Activated CD4-positive, alpha-beta T cell treated with anti-CD3 and anti-CD28 coated beads for 36 hours (primary cell): ENCODE results near the gene MAGEA2B. TPM values are rescaled to one million over a fixed set of nuclear protein-coding genes. Genes with fewer than 3 reads are reported as not detected.
"Not testable (repeated sequence)": the region's sequence is repeated elsewhere in the genome, so short reads cannot be mapped to it uniquely, and the experiment has no call there.

Source experiments
- ATAC-seq: fragments of 200-7000 bp; cut with Tn5 transposase; one replicate; pipeline ENCODE4 v1.10.0; 2021; ENCODE audit warnings: mild to moderate bottlenecking, moderate library complexity
- CTCF ChIA-PET: fragments of 350-600 bp; sonication (Branson Sonifier 250); formaldehyde crosslinking; loops from one replicate; lab custom pipeline; 2021; ENCODE audit warnings: antibody characterized with exemption; lab: Charles Lee
- POLR2A ChIA-PET: fragments of 350-600 bp; sonication (Branson Sonifier 250); formaldehyde crosslinking; loops from one replicate; lab custom pipeline; 2021; ENCODE audit warnings: antibody characterized with exemption, inconsistent platforms; lab: Charles Lee
- DNase-seq: peaks from one replicate; pipeline ENCODE4 v3.0.0-alpha.2; 2020
- H3K27ac Mint-ChIP-seq: one replicate; pipeline ENCODE4 v1.8.0; 2021; ENCODE audit warnings: mixed read lengths
- H3K27me3 Mint-ChIP-seq: one replicate; pipeline ENCODE4 v1.8.0; 2021; ENCODE audit warnings: mixed read lengths
- H3K36me3 Mint-ChIP-seq: one replicate; pipeline ENCODE4 v1.8.0; 2021; ENCODE audit warnings: low read depth, mixed read lengths
- H3K4me1 Mint-ChIP-seq: one replicate; pipeline ENCODE4 v1.8.0; 2021; ENCODE audit warnings: mixed read lengths
- H3K4me3 Mint-ChIP-seq: one replicate; pipeline ENCODE4 v1.8.0; 2021; ENCODE audit warnings: mild to moderate bottlenecking, moderate library complexity, mixed read lengths
- H3K9me3 Mint-ChIP-seq: one replicate; pipeline ENCODE4 v1.8.0; 2021; ENCODE audit warnings: low read depth, mixed read lengths
- intact Hi-C, 2 experiments: fragments of 100-400 bp; cut with DNase I in 1 of 2; cut with micrococcal nuclease in 1 of 2; formaldehyde crosslinking; loops; one replicate each; pipeline versions ENCODE4 v1.14.2 to v1.15.1; 2022 to 2024; cut with DNase I, micrococcal nuclease
- total RNA-seq, 2 experiments: library from RNA; stranded (reverse); gene quantifications; one replicate each; pipeline ENCODE4 v1.2.3, GENCODE V29; 2021

Gene MAGEA2B
- total RNA-seq = not detected

- CTCF ChIA-PET, H3K4me1 Mint-ChIP-seq: not testable (repeated sequence)
These were observed at the start of gene MAGEA2B for GRCh38 chrX:152713815-152714787. Gene MAGEA2B, plus strand, starts transcription at chrX:152714628. Its CDS starts 2,479 bp downstream, at chrX:152717107.

GRCh38 chrX:152674135-152674534 lies 40.3 kb upstream of the MAGEA2B start:
- no peak for DNase-seq
- POLR2A ChIA-PET = no interaction called here
- CTCF ChIA-PET = no interaction called here
- H3K9me3 Mint-ChIP-seq = no peaks in the 10 kb centered on the region
- H3K4me3 Mint-ChIP-seq = no peak overlapping the region
- ATAC-seq = no peak
- peaks cover 4% of the 10 kb centered on the region for H3K27me3 Mint-ChIP-seq
- intact Hi-C loops = no loop called here
- no peaks in the 10 kb centered on the region for H3K36me3 Mint-ChIP-seq
- H3K27ac Mint-ChIP-seq = no peak overlapping the region
- H3K4me1 Mint-ChIP-seq = no peaks in the 10 kb centered on the region

More at GRCh38 chrX:152713815-152714787, at the start of gene MAGEA2B:
- POLR2A ChIA-PET, H3K9me3 Mint-ChIP-seq, DNase-seq, H3K36me3 Mint-ChIP-seq, H3K27ac Mint-ChIP-seq, H3K27me3 Mint-ChIP-seq, intact Hi-C loops, H3K4me3 Mint-ChIP-seq, ATAC-seq: not testable (repeated sequence)

- H3K9me3 Mint-ChIP-seq, H3K36me3 Mint-ChIP-seq, CTCF ChIA-PET, POLR2A ChIA-PET, H3K27ac Mint-ChIP-seq, H3K4me3 Mint-ChIP-seq, intact Hi-C loops, DNase-seq, H3K4me1 Mint-ChIP-seq, ATAC-seq, H3K27me3 Mint-ChIP-seq: not testable (repeated sequence)
These were observed 39.8 kb upstream of the MAGEA2B start for GRCh38 chrX:152674652-152675051.

- H3K27ac Mint-ChIP-seq, H3K27me3 Mint-ChIP-seq, DNase-seq, H3K4me3 Mint-ChIP-seq, H3K9me3 Mint-ChIP-seq, intact Hi-C loops, POLR2A ChIA-PET, CTCF ChIA-PET, H3K36me3 Mint-ChIP-seq, H3K4me1 Mint-ChIP-seq: not testable (repeated sequence)
- peak; percentile 74 for ATAC-seq
These were observed 33.4 kb upstream of the MAGEA2B start for GRCh38 chrX:152681012-152681411.

- ATAC-seq, intact Hi-C loops, CTCF ChIA-PET: not testable (repeated sequence)
These were observed 16.2 kb upstream of the MAGEA2B start, which contains the start of gene MAGEA3 for GRCh38 chrX:152697952-152698931. Gene MAGEA3, plus strand, starts transcription at chrX:152698794. Its CDS starts 2,039 bp downstream, at chrX:152700833.

GRCh38 chrX:152700390-152700789 lies 14.0 kb upstream of the MAGEA2B start:
- intact Hi-C loops, H3K4me1 Mint-ChIP-seq: not testable (repeated sequence)

More at GRCh38 chrX:152697952-152698931, 16.2 kb upstream of the MAGEA2B start, which contains the start of gene MAGEA3:
- POLR2A ChIA-PET, DNase-seq, H3K27me3 Mint-ChIP-seq, H3K27ac Mint-ChIP-seq, H3K36me3 Mint-ChIP-seq, H3K9me3 Mint-ChIP-seq, H3K4me3 Mint-ChIP-seq, H3K4me1 Mint-ChIP-seq: not testable (repeated sequence)

GRCh38 chrX:152706500-152706899 lies 7.9 kb upstream of the MAGEA2B start:
- CTCF ChIA-PET, POLR2A ChIA-PET: not testable (repeated sequence)

More at GRCh38 chrX:152700390-152700789, 14.0 kb upstream of the MAGEA2B start:
- H3K9me3 Mint-ChIP-seq, H3K27me3 Mint-ChIP-seq, H3K4me3 Mint-ChIP-seq, DNase-seq, H3K27ac Mint-ChIP-seq, CTCF ChIA-PET, POLR2A ChIA-PET, H3K36me3 Mint-ChIP-seq, ATAC-seq: not testable (repeated sequence)

GRCh38 chrX:152709173-152709572 lies 5.3 kb upstream of the MAGEA2B start, which contains the start of gene CSAG2:
Gene CSAG2, minus strand, starts transcription at chrX:152709273. Its CDS starts 161 bp downstream, at chrX:152709112.
- ATAC-seq, H3K9me3 Mint-ChIP-seq, POLR2A ChIA-PET, H3K36me3 Mint-ChIP-seq, H3K4me1 Mint-ChIP-seq, CTCF ChIA-PET, intact Hi-C loops, H3K27ac Mint-ChIP-seq, DNase-seq, H3K4me3 Mint-ChIP-seq, H3K27me3 Mint-ChIP-seq: not testable (repeated sequence)

More at GRCh38 chrX:152706500-152706899, 7.9 kb upstream of the MAGEA2B start:
- H3K9me3 Mint-ChIP-seq, H3K4me1 Mint-ChIP-seq, DNase-seq, ATAC-seq, intact Hi-C loops, H3K36me3 Mint-ChIP-seq, H3K27me3 Mint-ChIP-seq, H3K27ac Mint-ChIP-seq, H3K4me3 Mint-ChIP-seq: not testable (repeated sequence)

- H3K27ac Mint-ChIP-seq, H3K27me3 Mint-ChIP-seq, POLR2A ChIA-PET, H3K36me3 Mint-ChIP-seq, H3K4me1 Mint-ChIP-seq, H3K4me3 Mint-ChIP-seq, ATAC-seq, intact Hi-C loops, CTCF ChIA-PET, DNase-seq, H3K9me3 Mint-ChIP-seq: not testable (repeated sequence)
These were observed 1.2 kb upstream of the MAGEA2B start for GRCh38 chrX:152713195-152713594.

GRCh38 chrX:152725409-152725808 lies 11.0 kb downstream of the MAGEA2B start:
- no peaks in the 10 kb centered on the region for H3K9me3 Mint-ChIP-seq

More at GRCh38 chrX:152725409-152725808, 11.0 kb downstream of the MAGEA2B start:
- Mint-ChIP-seq H3K27ac (no peak overlapping the region), H3K27me3 (peaks cover 2% of the 10 kb centered on the region), H3K36me3 (no peaks in the 10 kb centered on the region), H3K4me3 (no peak overlapping the region), H3K4me1 (no peaks in the 10 kb centered on the region)
- POLR2A ChIA-PET = no interaction called here
- CTCF ChIA-PET = no interaction called here
- ATAC-seq = no peak
- no peak for DNase-seq
- intact Hi-C loops = no loop called here
